Measurements from ENCODE around the gene CALHM6. TPM values are rescaled to one million over a fixed set of nuclear protein-coding genes. Genes with fewer than 3 reads are reported as not detected.

CALHM6 gene
- total RNA-seq, 1 experiment from 2014 or later: 0.45 TPM

Other genes with a start within 250 kb of the CALHM6 start
- gene TSPYL4, start 207.3 kb upstream of the CALHM6 start, total RNA-seq (2014; rRNA removed; shearing (Covaris generic)): 8.1 and 14.9 TPM in 2 replicates
- gene TSPYL1, start 181.4 kb upstream of the CALHM6 start, total RNA-seq (2014; rRNA removed; shearing (Covaris generic)): 46.8 and 51.0 TPM in 2 replicates
- gene DSE, start 90.4 kb upstream of the CALHM6 start, total RNA-seq (2014; rRNA removed; shearing (Covaris generic)): 39.5 and 48.1 TPM in 2 replicates
- under 0.01 and 0.04 TPM in 2 replicates for gene CALHM5, start 50.3 kb downstream of the CALHM6 start, total RNA-seq (2014; rRNA removed; shearing (Covaris generic))
- gene TRAPPC3L, start 84.3 kb downstream of the CALHM6 start, total RNA-seq (2014; rRNA removed; shearing (Covaris generic)): not detected in 2 replicates
- gene CALHM4, start 92.4 kb downstream of the CALHM6 start, total RNA-seq (2014; rRNA removed; shearing (Covaris generic)): not detected in 2 replicates
- 31.4 and 36.4 TPM in 2 replicates for gene RWDD1, start 110.1 kb downstream of the CALHM6 start, total RNA-seq (2014; rRNA removed; shearing (Covaris generic))
- 0.03 TPM in 1 of 2 replicates, not detected in the other for gene RSPH4A, start 155.1 kb downstream of the CALHM6 start, total RNA-seq (2014; rRNA removed; shearing (Covaris generic))
- 18.9 and 24.2 TPM in 2 replicates for gene ZUP1, start 207.4 kb downstream of the CALHM6 start, total RNA-seq (2014; rRNA removed; shearing (Covaris generic))
- 8.6 and 15.5 TPM in 2 replicates for gene KPNA5, start 219.8 kb downstream of the CALHM6 start, total RNA-seq (2014; rRNA removed; shearing (Covaris generic))